K562 (cell line): ENCODE measurements around the gene RFESD. TPM values are rescaled to one million over a fixed set of nuclear protein-coding genes. Genes with fewer than 3 reads are reported as not detected.

ENCODE experiments used
- ATAC-seq: fragments of 200-7000 bp; cut with Tn5 transposase; 3 replicates; pipeline ENCODE4 v1.9.1; 2020; ENCODE audit warnings: moderate library complexity
- BruUV-seq: library from RNA; stranded (reverse); fragments of 400-500 nt; replicated peaks from 2 replicates; lab custom pipeline; 2021; lab: Mats Ljungman, UMichigan
- CTCF ChIA-PET: fragments of 300-600 bp; formaldehyde crosslinking; extraction: SDS; loops from one replicate; lab custom pipeline; 2021; ENCODE audit warnings: low intra/inter-chr PET ratio; lab: Yijun Ruan, JAX
- POLR2A ChIA-PET: fragments of 300-600, 350-650 bp; sonication (Branson Sonifier 250); formaldehyde crosslinking; extraction: SDS; loops from one replicate; lab custom pipeline; 2021; ENCODE audit warnings: antibody characterized with exemption, inconsistent platforms; lab: Yijun Ruan, JAX
- DNase-seq, 4 experiments: peaks; one replicate each; pipeline versions ENCODE4 v3.0.0 to v3.0.0-alpha.2; 2011 to 2018; ENCODE audit warnings: low spot score in 3 of 4, mixed read lengths in 3 of 4; ENCODE audit errors: extremely low read depth in 1 of 4
- FAIRE-seq: peaks from 2 replicates; lab custom pipeline; 2011; peaks lifted over from hg19 to GRCh38; lab: Jason Lieb, UNC
- H2AFZ ChIP-seq: 2 replicates; pipeline ENCODE4 v1.6.0; 2011; ENCODE audit warnings: low read depth, low read length, control low read depth, inconsistent platforms
- H3K27ac ChIP-seq: fragments of 200-600 bp; 3 replicates; pipeline ENCODE4 v1.8.0; 2011; ENCODE audit warnings: low read depth, mild to moderate bottlenecking, control low read depth, inconsistent platforms, low read length, moderate library complexity, mixed read lengths; ENCODE audit errors: extremely low read depth
- H3K27me3 ChIP-seq, 2 experiments: fragments of 300-600 bp in 1 of 2; 2 replicates in 1 of 2; 3 replicates in 1 of 2; pipeline versions ENCODE4 v1.6.0 to v1.8.0; 2011; ENCODE audit warnings: inconsistent platforms in 2 of 2, low read length in 2 of 2, mild to moderate bottlenecking in 1 of 2, mixed read lengths in 1 of 2, moderate library complexity in 1 of 2; ENCODE audit not compliant: control insufficient read depth in 2 of 2, insufficient read depth in 2 of 2
- H3K36me3 ChIP-seq: fragments of 300-600 bp; 3 replicates; pipeline ENCODE4 v1.8.0; 2011; ENCODE audit warnings: mild to moderate bottlenecking, low read length, inconsistent platforms; ENCODE audit not compliant: control insufficient read depth, insufficient read depth
- H3K4me1 ChIP-seq, 2 experiments: fragments of 200-600 bp in 1 of 2; replicated peaks in 1 of 2; 2 replicates in 1 of 2; 3 replicates in 1 of 2; pipeline versions ENCODE4 v1.5.1 to v1.8.0; 2011; ENCODE audit warnings: inconsistent platforms in 2 of 2, low read length in 2 of 2, mild to moderate bottlenecking in 1 of 2, mixed read lengths in 1 of 2, moderate library complexity in 1 of 2; ENCODE audit not compliant: control insufficient read depth in 2 of 2, insufficient read depth in 2 of 2
- H3K4me2 ChIP-seq: 2 replicates; pipeline ENCODE4 v1.6.1; 2011; ENCODE audit warnings: low read length, control low read depth, inconsistent platforms, mixed read lengths; ENCODE audit not compliant: insufficient read depth
- H3K4me3 ChIP-seq: fragments of 200-600 bp; sonication (generic), shearing (Covaris generic); 2 replicates; pipeline ENCODE4 v1.5.1; 2016; ENCODE audit warnings: control low read depth, inconsistent platforms
- H3K79me2 ChIP-seq: fragments of 200-600 bp; 3 replicates; pipeline ENCODE4 v1.8.0; 2011; ENCODE audit warnings: low read length, inconsistent platforms; ENCODE audit not compliant: control insufficient read depth, insufficient read depth
- H3K9ac ChIP-seq, 2 experiments: 2 replicates each; pipeline versions ENCODE4 v1.6.0 to v1.6.1; 2011; ENCODE audit warnings: low read depth in 2 of 2, low read length in 2 of 2, control low read depth in 1 of 2, inconsistent platforms in 1 of 2, mild to moderate bottlenecking in 1 of 2, mixed read lengths in 1 of 2; ENCODE audit not compliant: insufficient read depth in 1 of 2
- H3K9me1 ChIP-seq: one replicate; pipeline ENCODE4 v1.6.0; 2011; ENCODE audit warnings: inconsistent platforms, mild to moderate bottlenecking, low read length, moderate library complexity; ENCODE audit not compliant: control insufficient read depth, insufficient read depth
- H3K9me3 ChIP-seq: replicated peaks from 2 replicates; pipeline ENCODE4 v1.5.1; 2011; ENCODE audit warnings: low read depth, low read length, inconsistent platforms; ENCODE audit not compliant: control insufficient read depth, insufficient read depth
- H4K20me1 ChIP-seq: replicated peaks from 2 replicates; pipeline ENCODE4 v1.6.1; 2011; ENCODE audit warnings: low read length, inconsistent platforms, mixed read lengths; ENCODE audit not compliant: control insufficient read depth, insufficient read depth
- C11orf30 ChIP-seq: fragments of 450-650 bp; IDR thresholded peaks from 2 replicates; pipeline ENCODE4 v1.6.1; 2016; ENCODE audit warnings: low read depth, mild to moderate bottlenecking
- KLF10 ChIP-seq: fragments of 250-450 bp; sonication (Bioruptor Pico); IDR thresholded peaks from 2 replicates; pipeline ENCODE4 v1.6.1; 2021; ENCODE audit warnings: matching md5 sums
- L3MBTL2 ChIP-seq: fragments of 450-650 bp; IDR thresholded peaks from 2 replicates; pipeline ENCODE4 v1.6.1; 2016; ENCODE audit warnings: mild to moderate bottlenecking, moderate library complexity
- MCM2 ChIP-seq: fragments of 450-650 bp; IDR thresholded peaks from 2 replicates; pipeline ENCODE4 v1.6.1; 2017; ENCODE audit warnings: low read depth, mild to moderate bottlenecking
- MIER1 ChIP-seq: fragments of 450-650 bp; IDR thresholded peaks from 2 replicates; pipeline ENCODE4 v1.6.1; 2016; ENCODE audit warnings: antibody characterized with exemption, mild to moderate bottlenecking, low read depth
- MYC ChIP-seq, 2 experiments: fragments of 250-450 bp in 1 of 2; sonication (Bioruptor Pico) in 1 of 2; IDR thresholded peaks; 2 replicates each; pipeline versions ENCODE4 v1.5.1 to v1.6.1; 2012 to 2021; ENCODE audit warnings: low read depth in 2 of 2, borderline replicate concordance in 1 of 2, improper control_type of control experiment in 1 of 2, low read length in 1 of 2, mild to moderate bottlenecking in 1 of 2, moderate library complexity in 1 of 2
- MYNN ChIP-seq, 2 experiments: sonication (generic); formaldehyde crosslinking in 1 of 2; IDR thresholded peaks; 2 replicates each; pipeline versions ENCODE4 v1.5.0 to v1.6.1; 2016 to 2020; ENCODE audit warnings: antibody characterized with exemption in 1 of 2, missing genetic modification reagents in 1 of 2
- NR3C1 ChIP-seq: sonication (generic); formaldehyde crosslinking; IDR thresholded peaks from 2 replicates; pipeline ENCODE4 v1.8.1; 2022; ENCODE audit warnings: missing genetic modification reagents
- POLR2H ChIP-seq: IDR thresholded peaks from 2 replicates; pipeline ENCODE4 v1.6.1; 2016; ENCODE audit warnings: missing genetic modification characterization, low read depth, mild to moderate bottlenecking, control low read depth, missing compliant biosample characterization, moderate library complexity
- ZFPM2 ChIP-seq: fragments of 250-450 bp; sonication (Bioruptor Pico); IDR thresholded peaks from 2 replicates; pipeline ENCODE4 v1.5.1; 2022; ENCODE audit warnings: mild to moderate bottlenecking
- ZNF174 ChIP-seq: fragments of 250-450 bp; sonication (Bioruptor Pico); IDR thresholded peaks from 2 replicates; pipeline ENCODE4 v1.4.0; 2020; ENCODE audit warnings: mild to moderate bottlenecking
- WGBS: fragments of 100-300 bp; shearing (Covaris generic); methylation state at CpG from one replicate; pipeline ENCODE4 v1.1.6; 2016; ENCODE audit warnings: low coverage, mixed read lengths; ENCODE audit not compliant: insufficient coverage; ENCODE audit errors: missing lambda C conversion rate; 5-methylcytosine and 5-hydroxymethylcytosine counted together
- in situ Hi-C: fragments of 300-500 bp; cut with MboI; formaldehyde crosslinking; loops from 4 replicates; pipeline ENCODE4 v1.15.0; 2018; ENCODE audit warnings: inconsistent platforms, mixed read lengths
- intact Hi-C: fragments of 100-400 bp; cut with micrococcal nuclease; formaldehyde crosslinking; loops from 2 replicates; pipeline ENCODE4 v1.14.2; 2022
- polyA plus RNA-seq, 8 experiments: library from polyadenylated mRNA; depleted of rRNA in 4 of 8; stranded (reverse) in 5 of 8; unstranded in 3 of 8; fragments of >200 nt; fragmentation: Nextera tagmentation in 2 of 8; fragmentation: Illumina TruSeq in 1 of 8; extraction: Ambion mirVana in 2 of 8; extraction: Trizol in 1 of 8; gene quantifications; 2 replicates each; pipeline versions ENCODE4 v1.2.1 to v1.2.3, GENCODE V29; 2011 to 2014; ENCODE audit warnings: inconsistent platforms in 1 of 8, missing spikeins in 1 of 8
- total RNA-seq, 7 experiments: library from RNA; depleted of rRNA in 6 of 7; stranded (reverse); fragments of >200 nt in 6 of 7; fragmentation: Illumina TruSeq in 2 of 7; extraction: Trizol in 2 of 7; gene quantifications; 2 replicates each; pipeline versions ENCODE4 v1.2.1 to v1.2.3, GENCODE V29; 2011 to 2021; ENCODE audit warnings: low replicate concordance in 1 of 7
- TF ChIP-seq, protein P1 (sequence below): IDR thresholded peaks from 2 replicates; pipeline ENCODE4 v1.6.1; 2012; ENCODE audit warnings: low read depth, low read length, improper control_type of control experiment, borderline replicate concordance
- TF ChIP-seq, protein P2 (sequence below), 3 experiments: fragments of 200-800 bp in 1 of 3; fragments of 250-450 bp in 1 of 3; fragments of 450-650 bp in 1 of 3; sonication (Bioruptor Pico) in 1 of 3; sonication (Bioruptor generic) in 1 of 3; formaldehyde crosslinking in 1 of 3; IDR thresholded peaks; 2 replicates each; pipeline versions ENCODE4 v1.6.1 to v1.8.0; 2016 to 2022; ENCODE audit warnings: mild to moderate bottlenecking in 2 of 3, missing genetic modification characterization in 2 of 3, missing compliant biosample characterization in 1 of 3, moderate library complexity in 1 of 3
- TF ChIP-seq, protein P3 (sequence below): IDR thresholded peaks from 2 replicates; pipeline ENCODE4 v1.6.1; 2014; ENCODE audit warnings: antibody characterized with exemption
- TF ChIP-seq, protein P4 (sequence below): fragments of 450-650 bp; formaldehyde crosslinking; IDR thresholded peaks from 2 replicates; pipeline ENCODE4 v1.4.0; 2022; ENCODE audit warnings: missing genetic modification characterization

RFESD gene
- total and polyA plus RNA-seq, 9 of the 15 experiments (the other 6 are each of a cell fraction or from before 2014, with no cell fraction given) = 62.3 to 600 (median 140) TPM

DNA sequence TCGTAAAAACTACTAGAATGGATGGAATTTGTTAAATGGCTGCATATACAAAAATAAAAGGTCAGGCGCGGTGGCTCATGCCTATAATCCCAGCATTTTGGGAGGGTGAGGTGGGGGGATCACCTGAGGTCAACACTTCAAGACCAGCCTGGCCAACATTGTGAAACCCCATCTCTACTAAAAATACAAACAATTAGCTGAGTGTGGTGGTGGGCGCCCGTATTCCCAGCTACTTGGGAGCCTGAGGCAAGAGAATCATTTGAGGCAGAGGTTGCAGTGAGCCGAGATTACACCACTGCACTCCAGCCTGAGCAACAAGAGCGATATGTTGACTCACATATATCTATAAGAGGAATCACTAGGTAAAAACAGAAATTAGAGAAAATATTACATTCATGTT is 36.0 kb upstream of the RFESD start:
- no peak overlapping the region for H3K4me2 ChIP-seq
- peaks cover 2% of the 10 kb centered on the region for H3K9me3 ChIP-seq
- no peak overlapping the region for H2AFZ ChIP-seq
- BruUV-seq = no TSS peak
- no peak overlapping the region for H3K27ac ChIP-seq
- no peak for FAIRE-seq
- H3K79me2 ChIP-seq = no peaks in the 10 kb centered on the region
- DNase-seq = no peak
- no peaks in the 10 kb centered on the region for H3K36me3 ChIP-seq
- no peaks in the 10 kb centered on the region for H4K20me1 ChIP-seq
- intact Hi-C loops (no loop called here), in situ Hi-C loops (no loop called here)
- ChIA-PET POLR2A (no interaction called here), CTCF (no interaction called here)
- H3K9me1 ChIP-seq = no peaks in the 10 kb centered on the region
- ATAC-seq = no peak
- no peak overlapping the region for H3K4me3 ChIP-seq
- H3K4me1 ChIP-seq = no peaks in the 10 kb centered on the region; a peak in 1 of 5 replicates
- WGBS = 53% methylated on average over 7 of the region's 7 CpGs
- H3K9ac ChIP-seq = no peak overlapping the region
- no peaks in the 10 kb centered on the region for H3K27me3 ChIP-seq
- TF ChIP-seq C11orf30 (no peak), MYC (IDR thresholded peaks at IDR 0.05; ENCODE audit: low read depth, low read length) (no peak), MYC (CRISPR knock-in tag; IDR thresholded peaks at IDR 0.05; ENCODE audit: borderline replicate concordance, low read depth) (no peak), KLF10 (CRISPR knock-in tag) (no peak), NR3C1 (CRISPR knock-in tag) (no peak), MCM2 (no peak), MIER1 (no peak), ZNF174 (CRISPR knock-in tag) (no peak), L3MBTL2 (no peak), MYNN (IDR thresholded peaks at IDR 0.05) (no peak), MYNN (CRISPR knock-in tag; IDR thresholded peaks at IDR 0.05) (no peak), POLR2H (tag) (no peak), ZFPM2 (CRISPR knock-in tag) (no peak)
- TF ChIP-seq, protein P1, sequence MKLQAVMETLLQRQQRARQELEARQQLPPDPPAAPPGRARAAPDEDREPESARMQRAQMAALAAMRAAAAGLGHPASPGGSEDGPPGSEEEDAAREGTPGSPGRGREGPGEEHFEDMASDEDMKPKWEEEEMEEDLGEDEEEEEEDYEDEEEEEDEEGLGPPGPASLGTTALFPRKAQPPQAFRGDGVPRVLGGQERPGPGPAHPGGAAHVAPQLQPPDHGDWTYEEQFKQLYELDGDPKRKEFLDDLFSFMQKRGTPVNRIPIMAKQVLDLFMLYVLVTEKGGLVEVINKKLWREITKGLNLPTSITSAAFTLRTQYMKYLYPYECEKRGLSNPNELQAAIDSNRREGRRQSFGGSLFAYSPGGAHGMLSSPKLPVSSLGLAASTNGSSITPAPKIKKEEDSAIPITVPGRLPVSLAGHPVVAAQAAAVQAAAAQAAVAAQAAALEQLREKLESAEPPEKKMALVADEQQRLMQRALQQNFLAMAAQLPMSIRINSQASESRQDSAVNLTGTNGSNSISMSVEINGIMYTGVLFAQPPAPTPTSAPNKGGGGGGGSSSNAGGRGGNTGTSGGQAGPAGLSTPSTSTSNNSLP = no peak
- TF ChIP-seq, protein P2, sequence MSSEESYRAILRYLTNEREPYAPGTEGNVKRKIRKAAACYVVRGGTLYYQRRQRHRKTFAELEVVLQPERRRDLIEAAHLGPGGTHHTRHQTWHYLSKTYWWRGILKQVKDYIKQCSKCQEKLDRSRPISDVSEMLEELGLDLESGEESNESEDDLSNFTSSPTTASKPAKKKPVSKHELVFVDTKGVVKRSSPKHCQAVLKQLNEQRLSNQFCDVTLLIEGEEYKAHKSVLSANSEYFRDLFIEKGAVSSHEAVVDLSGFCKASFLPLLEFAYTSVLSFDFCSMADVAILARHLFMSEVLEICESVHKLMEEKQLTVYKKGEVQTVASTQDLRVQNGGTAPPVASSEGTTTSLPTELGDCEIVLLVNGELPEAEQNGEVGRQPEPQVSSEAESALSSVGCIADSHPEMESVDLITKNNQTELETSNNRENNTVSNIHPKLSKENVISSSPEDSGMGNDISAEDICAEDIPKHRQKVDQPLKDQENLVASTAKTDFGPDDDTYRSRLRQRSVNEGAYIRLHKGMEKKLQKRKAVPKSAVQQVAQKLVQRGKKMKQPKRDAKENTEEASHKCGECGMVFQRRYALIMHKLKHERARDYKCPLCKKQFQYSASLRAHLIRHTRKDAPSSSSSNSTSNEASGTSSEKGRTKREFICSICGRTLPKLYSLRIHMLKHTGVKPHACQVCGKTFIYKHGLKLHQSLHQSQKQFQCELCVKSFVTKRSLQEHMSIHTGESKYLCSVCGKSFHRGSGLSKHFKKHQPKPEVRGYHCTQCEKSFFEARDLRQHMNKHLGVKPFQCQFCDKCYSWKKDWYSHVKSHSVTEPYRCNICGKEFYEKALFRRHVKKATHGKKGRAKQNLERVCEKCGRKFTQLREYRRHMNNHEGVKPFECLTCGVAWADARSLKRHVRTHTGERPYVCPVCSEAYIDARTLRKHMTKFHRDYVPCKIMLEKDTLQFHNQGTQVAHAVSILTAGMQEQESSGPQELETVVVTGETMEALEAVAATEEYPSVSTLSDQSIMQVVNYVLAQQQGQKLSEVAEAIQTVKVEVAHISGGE (CRISPR knock-in tag; IDR thresholded peaks at IDR 0.05) = no peak
- TF ChIP-seq, protein P3, sequence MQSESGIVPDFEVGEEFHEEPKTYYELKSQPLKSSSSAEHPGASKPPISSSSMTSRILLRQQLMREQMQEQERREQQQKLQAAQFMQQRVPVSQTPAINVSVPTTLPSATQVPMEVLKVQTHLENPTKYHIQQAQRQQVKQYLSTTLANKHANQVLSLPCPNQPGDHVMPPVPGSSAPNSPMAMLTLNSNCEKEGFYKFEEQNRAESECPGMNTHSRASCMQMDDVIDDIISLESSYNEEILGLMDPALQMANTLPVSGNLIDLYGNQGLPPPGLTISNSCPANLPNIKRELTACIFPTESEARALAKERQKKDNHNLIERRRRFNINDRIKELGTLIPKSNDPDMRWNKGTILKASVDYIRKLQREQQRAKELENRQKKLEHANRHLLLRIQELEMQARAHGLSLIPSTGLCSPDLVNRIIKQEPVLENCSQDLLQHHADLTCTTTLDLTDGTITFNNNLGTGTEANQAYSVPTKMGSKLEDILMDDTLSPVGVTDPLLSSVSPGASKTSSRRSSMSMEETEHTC = no peak
- TF ChIP-seq, protein P4, sequence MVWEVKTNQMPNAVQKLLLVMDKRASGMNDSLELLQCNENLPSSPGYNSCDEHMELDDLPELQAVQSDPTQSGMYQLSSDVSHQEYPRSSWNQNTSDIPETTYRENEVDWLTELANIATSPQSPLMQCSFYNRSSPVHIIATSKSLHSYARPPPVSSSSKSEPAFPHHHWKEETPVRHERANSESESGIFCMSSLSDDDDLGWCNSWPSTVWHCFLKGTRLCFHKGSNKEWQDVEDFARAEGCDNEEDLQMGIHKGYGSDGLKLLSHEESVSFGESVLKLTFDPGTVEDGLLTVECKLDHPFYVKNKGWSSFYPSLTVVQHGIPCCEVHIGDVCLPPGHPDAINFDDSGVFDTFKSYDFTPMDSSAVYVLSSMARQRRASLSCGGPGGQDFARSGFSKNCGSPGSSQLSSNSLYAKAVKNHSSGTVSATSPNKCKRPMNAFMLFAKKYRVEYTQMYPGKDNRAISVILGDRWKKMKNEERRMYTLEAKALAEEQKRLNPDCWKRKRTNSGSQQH = no peak
